IMR-90 (cell line): Measurements from ENCODE around the gene TAF11. TPM values are rescaled to one million over a fixed set of nuclear protein-coding genes. Genes with fewer than 3 reads are reported as not detected.

ENCODE experiments used
- ATAC-seq: fragments of 200-7000 bp; cut with Tn5 transposase; 2 replicates; pipeline ENCODE4 v1.9.1; 2020; ENCODE audit warnings: low read depth, mild to moderate bottlenecking, moderate library complexity
- BruUV-seq: library from RNA; stranded (reverse); fragments of 400-500 nt; replicated peaks from 2 replicates; lab custom pipeline; 2021; lab: Mats Ljungman, UMichigan
- CTCF ChIA-PET: fragments of 300-600 bp; formaldehyde crosslinking; extraction: SDS; loops from one replicate; lab custom pipeline; 2021; ENCODE audit warnings: antibody characterized with exemption; lab: Yijun Ruan, JAX
- POLR2A ChIA-PET: fragments of 300-600 bp; sonication (Branson Sonifier 250); formaldehyde crosslinking; loops from one replicate; lab custom pipeline; 2022; ENCODE audit warnings: antibody characterized with exemption; ENCODE audit not compliant: unreplicated experiment; lab: Charles Lee
- DNase-seq: peaks from one replicate; pipeline ENCODE4 v3.0.0; 2013
- H2AFZ ChIP-seq: replicated peaks from 2 replicates; pipeline ENCODE3; 2013; ENCODE audit warnings: low read length, mild to moderate bottlenecking; ENCODE audit not compliant: poor library complexity
- H2AK5ac ChIP-seq: 2 replicates; pipeline ENCODE4 v1.6.1; 2013; ENCODE audit warnings: low read depth, low read length, inconsistent platforms
- H2AK9ac ChIP-seq: replicated peaks from 2 replicates; pipeline ENCODE3; 2013; ENCODE audit warnings: mild to moderate bottlenecking, low read depth, low read length, moderate library complexity; ENCODE audit not compliant: poor library complexity
- H2BK120ac ChIP-seq: 2 replicates; pipeline ENCODE4 v1.6.1; 2013; ENCODE audit warnings: low read depth, low read length, inconsistent platforms
- H2BK15ac ChIP-seq: 3 replicates; pipeline ENCODE4 v1.6.1; 2013; ENCODE audit warnings: low read depth, low read length, inconsistent platforms
- H2BK20ac ChIP-seq: 2 replicates; pipeline ENCODE4 v1.6.1; 2013; ENCODE audit warnings: low read depth, mild to moderate bottlenecking, inconsistent platforms, low read length, moderate library complexity
- H2BK5ac ChIP-seq: 2 replicates; pipeline ENCODE4 v1.6.1; 2013; ENCODE audit warnings: mild to moderate bottlenecking, low read depth, low read length, inconsistent platforms; ENCODE audit not compliant: poor library complexity, severe bottlenecking
- H3K14ac ChIP-seq: replicated peaks from 2 replicates; pipeline ENCODE4 v1.6.1; 2013; ENCODE audit warnings: low read depth, low read length, inconsistent platforms
- H3K18ac ChIP-seq: 2 replicates; pipeline ENCODE4 v1.6.1; 2013; ENCODE audit warnings: low read depth, low read length, control low read depth
- H3K23ac ChIP-seq: 2 replicates; pipeline ENCODE4 v1.6.1; 2013; ENCODE audit warnings: low read depth, low read length, inconsistent platforms
- H3K27ac ChIP-seq: 2 replicates; pipeline ENCODE4 v1.5.1; 2013; ENCODE audit warnings: mild to moderate bottlenecking, control low read depth, low read length; ENCODE audit not compliant: insufficient read depth
- H3K27me3 ChIP-seq: 2 replicates; pipeline ENCODE4 v1.6.1; 2013; ENCODE audit warnings: low read length; ENCODE audit not compliant: control insufficient read depth, insufficient read depth
- H3K36me3 ChIP-seq: 2 replicates; pipeline ENCODE4 v1.6.1; 2013; ENCODE audit warnings: low read length, mixed read lengths; ENCODE audit not compliant: control insufficient read depth, insufficient read depth
- H3K4ac ChIP-seq: 2 replicates; pipeline ENCODE4 v1.6.1; 2013; ENCODE audit warnings: low read depth, low read length, inconsistent platforms
- H3K4me1 ChIP-seq: 2 replicates; pipeline ENCODE4 v1.6.1; 2013; ENCODE audit warnings: low read length, mixed read lengths; ENCODE audit not compliant: control insufficient read depth, insufficient read depth
- H3K4me2 ChIP-seq: 2 replicates; pipeline ENCODE4 v1.6.1; 2013; ENCODE audit warnings: low read depth, mild to moderate bottlenecking, control low read depth, low read length, moderate library complexity
- H3K4me3 ChIP-seq: 2 replicates; pipeline ENCODE4 v1.5.1; 2013; ENCODE audit warnings: low read depth, mild to moderate bottlenecking, control low read depth, low read length, moderate library complexity; ENCODE audit not compliant: insufficient read depth
- H3K56ac ChIP-seq: 2 replicates; pipeline ENCODE4 v1.6.1; 2013; ENCODE audit warnings: low read length, inconsistent platforms; ENCODE audit not compliant: insufficient read depth; ENCODE audit errors: extremely low read depth
- H3K79me1 ChIP-seq, 2 experiments: 2 replicates each; pipeline ENCODE4 v1.6.1; 2013; ENCODE audit warnings: low read length in 2 of 2, inconsistent platforms in 1 of 2, low read depth in 1 of 2
- H3K9ac ChIP-seq: 2 replicates; pipeline ENCODE4 v1.6.1; 2013; ENCODE audit warnings: low read depth, low read length, control low read depth
- H3K9me1 ChIP-seq: 2 replicates; pipeline ENCODE4 v1.6.1; 2013; ENCODE audit warnings: low read length, inconsistent platforms; ENCODE audit not compliant: insufficient read depth
- H3K9me3 ChIP-seq: 2 replicates; pipeline ENCODE4 v1.6.1; 2013; ENCODE audit warnings: low read length; ENCODE audit not compliant: control insufficient read depth, insufficient read depth
- H4K20me1 ChIP-seq: 2 replicates; pipeline ENCODE4 v1.6.1; 2013; ENCODE audit warnings: low read length, inconsistent platforms; ENCODE audit not compliant: insufficient read depth
- H4K5ac ChIP-seq: 2 replicates; pipeline ENCODE4 v1.6.1; 2013; ENCODE audit warnings: mild to moderate bottlenecking, low read depth, low read length, control low read depth
- H4K8ac ChIP-seq, 2 experiments: 2 replicates each; pipeline ENCODE4 v1.6.1; 2013; ENCODE audit warnings: low read depth in 2 of 2, low read length in 2 of 2, control low read depth in 1 of 2, inconsistent platforms in 1 of 2
- H4K91ac ChIP-seq: 2 replicates; pipeline ENCODE4 v1.6.1; 2013; ENCODE audit warnings: low read depth, low read length, inconsistent platforms; ENCODE audit not compliant: insufficient read depth
- BHLHE40 ChIP-seq: fragments of 150-350 bp; IDR thresholded peaks from 2 replicates; pipeline ENCODE4 v1.6.1; 2016; ENCODE audit warnings: mild to moderate bottlenecking, low read depth, low read length
- CEBPB ChIP-seq: IDR thresholded peaks from 2 replicates; pipeline ENCODE4 v1.6.1; 2012; ENCODE audit warnings: low read depth, low read length, improper control_type of control experiment
- CHD1 ChIP-seq: IDR thresholded peaks from 2 replicates; pipeline ENCODE4 v1.6.1; 2012; ENCODE audit warnings: low read depth, low read length, improper control_type of control experiment
- FOS ChIP-seq: fragments of 150-350 bp; IDR thresholded peaks from 2 replicates; pipeline ENCODE4 v1.6.1; 2016; ENCODE audit warnings: low read depth, low read length
- MAZ ChIP-seq: IDR thresholded peaks from 2 replicates; pipeline ENCODE4 v1.6.1; 2012; ENCODE audit warnings: low read depth, mild to moderate bottlenecking, low read length, improper control_type of control experiment, moderate library complexity, borderline replicate concordance
- MXI1 ChIP-seq: IDR thresholded peaks from 2 replicates; pipeline ENCODE4 v1.6.1; 2012; ENCODE audit warnings: low read depth, mild to moderate bottlenecking, low read length, moderate library complexity, borderline replicate concordance
- NFE2L2 ChIP-seq: fragments of 150-350 bp; IDR thresholded peaks from 2 replicates; pipeline ENCODE4 v1.6.1; 2016; ENCODE audit warnings: low read depth, mild to moderate bottlenecking, low read length
- POLR2A ChIP-seq: IDR thresholded peaks from 2 replicates; pipeline ENCODE4 v1.6.1; 2012; ENCODE audit warnings: mild to moderate bottlenecking, low read depth, low read length
- RCOR1 ChIP-seq: IDR thresholded peaks from 2 replicates; pipeline ENCODE4 v1.6.1; 2012; ENCODE audit warnings: mild to moderate bottlenecking, low read length, improper control_type of control experiment; ENCODE audit not compliant: insufficient replicate concordance
- WGBS, 2 experiments: methylation state at CpG; one replicate each; pipeline versions ENCODE4 v1.1.5 to v1.1.7; 2013; ENCODE audit warnings: missing lambda C conversion rate in 2 of 2; ENCODE audit not compliant: insufficient read length in 1 of 2; ENCODE audit errors: extremely low coverage in 2 of 2; 5-methylcytosine and 5-hydroxymethylcytosine counted together
- dilution Hi-C: fragments of 300-500 bp; cut with HindIII; formaldehyde crosslinking; loops from one replicate; pipeline ENCODE4 v1.14.3; 2018; ENCODE audit warnings: low sequenced_read_pairs; ENCODE audit not compliant: unreplicated experiment
- in situ Hi-C: fragments of 300-500 bp; cut with MboI; formaldehyde crosslinking; loops from 3 replicates; pipeline ENCODE4 v1.14.3; 2019; ENCODE audit warnings: low sequenced_read_pairs, inconsistent platforms, mixed read lengths
- intact Hi-C: fragments of 100-400 bp; cut with micrococcal nuclease; formaldehyde crosslinking; loops from 2 replicates; pipeline ENCODE4 v1.10.0; 2022
- polyA plus RNA-seq, 3 experiments: library from polyadenylated mRNA; depleted of rRNA; stranded (reverse); fragments of >200 nt; gene quantifications; 2 replicates each; pipeline ENCODE4 v1.2.3, GENCODE V29; 2012; ENCODE audit warnings: low replicate concordance in 1 of 3
- total RNA-seq: library from RNA; depleted of rRNA; stranded (reverse); fragments of >200 nt; gene quantifications from 2 replicates; pipeline ENCODE4 v1.2.3, GENCODE V29; 2012
- TF ChIP-seq, protein P1 (sequence below): conservative IDR thresholded peaks from 2 replicates; pipeline ENCODE4 v1.5.1; 2012; ENCODE audit warnings: mild to moderate bottlenecking, low read depth, low read length, improper control_type of control experiment
- TF ChIP-seq, protein P2 (sequence below): fragments of 150-350 bp; IDR thresholded peaks from 2 replicates; pipeline ENCODE4 v1.6.1; 2016; ENCODE audit warnings: low read depth, mild to moderate bottlenecking, low read length, moderate library complexity, borderline replicate concordance
- TF ChIP-seq, protein P3 (sequence below): fragments of 150-350 bp; IDR thresholded peaks from 2 replicates; pipeline ENCODE4 v1.6.1; 2017; ENCODE audit warnings: mild to moderate bottlenecking, antibody characterized with exemption, low read length, low read depth

Gene TAF11
- total and polyA plus RNA-seq, 2 of the 4 experiments (the other 2 are of a cell fraction), result 12.7 to 23.3 TPM

DNA sequence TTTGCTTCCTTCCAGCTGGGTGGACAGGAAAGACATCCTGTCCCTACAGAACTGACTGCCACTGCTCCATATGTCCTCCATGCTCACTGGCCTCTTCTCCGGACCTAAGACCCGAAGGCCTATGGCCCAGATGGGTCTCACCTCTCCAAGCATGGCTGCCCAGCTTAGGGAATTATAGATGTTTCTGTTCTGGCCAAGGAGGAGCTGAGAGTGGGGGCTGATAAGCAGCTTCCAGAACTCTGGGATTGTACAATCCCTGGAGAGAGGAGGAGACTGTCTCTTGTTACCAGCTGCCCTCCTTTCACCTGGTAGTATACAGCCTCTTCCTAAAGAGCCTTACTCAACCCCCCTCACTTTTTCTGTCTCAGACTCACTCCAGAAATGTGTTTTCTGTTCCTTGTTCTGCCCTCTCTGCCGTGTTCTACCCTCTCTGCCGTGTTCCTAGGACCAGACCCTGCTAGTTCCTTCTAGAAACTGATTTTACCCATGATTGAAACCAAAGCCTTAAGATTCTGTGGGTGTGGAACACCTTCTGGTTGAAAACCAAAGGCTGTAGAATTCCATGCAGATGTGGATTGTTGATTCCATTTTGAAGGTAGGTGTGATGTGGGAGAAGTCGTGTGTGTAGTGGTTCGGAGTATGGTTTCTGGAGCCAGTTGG is 29.9 kb upstream of the TAF11 start:
- H3K9me3 ChIP-seq, result no peaks in the 10 kb centered on the region
- H2BK120ac ChIP-seq, result no peak overlapping the region
- ChIA-PET CTCF (no interaction called here), POLR2A (no interaction called here)
- H4K20me1 ChIP-seq, result peaks cover 31% of the 10 kb centered on the region
- no peak overlapping the region for H2AFZ ChIP-seq
- no peak overlapping the region for H3K23ac ChIP-seq
- no peak overlapping the region for H2BK15ac ChIP-seq
- intact Hi-C loops, result no loop called here
- peaks cover 6% of the 10 kb centered on the region for H3K9me1 ChIP-seq
- no TSS peak for BruUV-seq
- H3K79me1 ChIP-seq, result peaks cover 10 to 20% of the 10 kb centered on the region in 2 experiments
- no peak overlapping the region for H2BK20ac ChIP-seq
- H4K8ac ChIP-seq, result no peak overlapping the region
- H3K14ac ChIP-seq, result no peak overlapping the region
- no peak overlapping the region for H2BK5ac ChIP-seq
- no peak overlapping the region for H3K9ac ChIP-seq
- dilution Hi-C loops, result no loop called here
- H3K27ac ChIP-seq, result no peak overlapping the region
- H3K36me3 ChIP-seq, result no peaks in the 10 kb centered on the region
- no CpG with 5 or more reads among the region's 6 CpGs for WGBS, 2 experiments
- H3K4me1 ChIP-seq, result peaks cover 1% of the 10 kb centered on the region; the same call in 1 of the 2 replicates
- H3K56ac ChIP-seq, result no peak overlapping the region
- no peak overlapping the region for H2AK5ac ChIP-seq
- no peaks in the 10 kb centered on the region for H3K27me3 ChIP-seq
- DNase-seq (no peak), ATAC-seq (no peak)
- in situ Hi-C loops, result no loop called here
- no peak overlapping the region for H4K5ac ChIP-seq
- no peak overlapping the region for H3K4ac ChIP-seq
- no peak overlapping the region for H3K4me2 ChIP-seq
- H3K4me3 ChIP-seq, result no peak overlapping the region
- no peak overlapping the region for H3K18ac ChIP-seq
- H2AK9ac ChIP-seq, result no peak overlapping the region
- H4K91ac ChIP-seq, result no peak overlapping the region
- TF ChIP-seq MAZ, result no peak
- TF ChIP-seq POLR2A, result no peak
- TF ChIP-seq MXI1, result no peak
- no peak for TF ChIP-seq CEBPB
- TF ChIP-seq, protein P1, sequence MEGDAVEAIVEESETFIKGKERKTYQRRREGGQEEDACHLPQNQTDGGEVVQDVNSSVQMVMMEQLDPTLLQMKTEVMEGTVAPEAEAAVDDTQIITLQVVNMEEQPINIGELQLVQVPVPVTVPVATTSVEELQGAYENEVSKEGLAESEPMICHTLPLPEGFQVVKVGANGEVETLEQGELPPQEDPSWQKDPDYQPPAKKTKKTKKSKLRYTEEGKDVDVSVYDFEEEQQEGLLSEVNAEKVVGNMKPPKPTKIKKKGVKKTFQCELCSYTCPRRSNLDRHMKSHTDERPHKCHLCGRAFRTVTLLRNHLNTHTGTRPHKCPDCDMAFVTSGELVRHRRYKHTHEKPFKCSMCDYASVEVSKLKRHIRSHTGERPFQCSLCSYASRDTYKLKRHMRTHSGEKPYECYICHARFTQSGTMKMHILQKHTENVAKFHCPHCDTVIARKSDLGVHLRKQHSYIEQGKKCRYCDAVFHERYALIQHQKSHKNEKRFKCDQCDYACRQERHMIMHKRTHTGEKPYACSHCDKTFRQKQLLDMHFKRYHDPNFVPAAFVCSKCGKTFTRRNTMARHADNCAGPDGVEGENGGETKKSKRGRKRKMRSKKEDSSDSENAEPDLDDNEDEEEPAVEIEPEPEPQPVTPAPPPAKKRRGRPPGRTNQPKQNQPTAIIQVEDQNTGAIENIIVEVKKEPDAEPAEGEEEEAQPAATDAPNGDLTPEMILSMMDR, result no peak
- no peak for TF ChIP-seq CHD1
- TF ChIP-seq BHLHE40, result no peak
- TF ChIP-seq, protein P2, sequence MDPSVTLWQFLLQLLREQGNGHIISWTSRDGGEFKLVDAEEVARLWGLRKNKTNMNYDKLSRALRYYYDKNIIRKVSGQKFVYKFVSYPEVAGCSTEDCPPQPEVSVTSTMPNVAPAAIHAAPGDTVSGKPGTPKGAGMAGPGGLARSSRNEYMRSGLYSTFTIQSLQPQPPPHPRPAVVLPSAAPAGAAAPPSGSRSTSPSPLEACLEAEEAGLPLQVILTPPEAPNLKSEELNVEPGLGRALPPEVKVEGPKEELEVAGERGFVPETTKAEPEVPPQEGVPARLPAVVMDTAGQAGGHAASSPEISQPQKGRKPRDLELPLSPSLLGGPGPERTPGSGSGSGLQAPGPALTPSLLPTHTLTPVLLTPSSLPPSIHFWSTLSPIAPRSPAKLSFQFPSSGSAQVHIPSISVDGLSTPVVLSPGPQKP, result no peak
- TF ChIP-seq NFE2L2, result no peak
- no peak for TF ChIP-seq RCOR1
- TF ChIP-seq, protein P3, sequence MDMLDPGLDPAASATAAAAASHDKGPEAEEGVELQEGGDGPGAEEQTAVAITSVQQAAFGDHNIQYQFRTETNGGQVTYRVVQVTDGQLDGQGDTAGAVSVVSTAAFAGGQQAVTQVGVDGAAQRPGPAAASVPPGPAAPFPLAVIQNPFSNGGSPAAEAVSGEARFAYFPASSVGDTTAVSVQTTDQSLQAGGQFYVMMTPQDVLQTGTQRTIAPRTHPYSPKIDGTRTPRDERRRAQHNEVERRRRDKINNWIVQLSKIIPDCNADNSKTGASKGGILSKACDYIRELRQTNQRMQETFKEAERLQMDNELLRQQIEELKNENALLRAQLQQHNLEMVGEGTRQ, result no peak
- TF ChIP-seq FOS, result no peak
